CD4-positive, alpha-beta T cell treated with Interleukin-6 for 4 hours (primary cell): ENCODE data around the gene EMID1.
"Not testable (repeated sequence)": the region's sequence is repeated elsewhere in the genome, so short reads cannot be mapped to it uniquely, and the experiment has no call there.

Source experiments
- DNase-seq: peaks from one replicate; pipeline ENCODE4 v3.0.0-alpha.2; 2020; ENCODE audit warnings: mixed read lengths

EMID1 gene

DNA sequence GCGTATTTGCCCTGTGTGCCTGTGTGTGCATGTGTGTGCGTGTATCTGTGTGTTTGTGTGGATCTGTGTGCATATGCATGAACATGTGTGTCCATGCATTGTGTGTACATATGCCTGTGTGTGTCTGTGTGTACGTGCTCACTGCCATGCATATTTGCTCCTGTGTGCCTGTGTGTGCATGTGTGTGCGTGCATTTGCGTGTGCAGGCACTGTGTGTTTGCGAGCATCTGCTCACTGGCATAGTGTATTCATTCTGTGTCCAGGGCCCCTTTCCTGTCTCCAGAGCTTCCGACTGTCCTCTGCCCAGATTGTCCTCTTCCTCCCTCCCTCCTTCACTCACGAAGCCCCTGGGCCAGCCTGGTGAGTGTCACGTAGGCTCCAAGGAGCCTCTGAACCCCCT lies 5.8 kb downstream of the EMID1 start:
- DNase-seq, result no peak

- no peak for DNase-seq
Observed at GRCh38 chr22:29212743-29213142, 7.0 kb downstream of the EMID1 start.

DNA sequence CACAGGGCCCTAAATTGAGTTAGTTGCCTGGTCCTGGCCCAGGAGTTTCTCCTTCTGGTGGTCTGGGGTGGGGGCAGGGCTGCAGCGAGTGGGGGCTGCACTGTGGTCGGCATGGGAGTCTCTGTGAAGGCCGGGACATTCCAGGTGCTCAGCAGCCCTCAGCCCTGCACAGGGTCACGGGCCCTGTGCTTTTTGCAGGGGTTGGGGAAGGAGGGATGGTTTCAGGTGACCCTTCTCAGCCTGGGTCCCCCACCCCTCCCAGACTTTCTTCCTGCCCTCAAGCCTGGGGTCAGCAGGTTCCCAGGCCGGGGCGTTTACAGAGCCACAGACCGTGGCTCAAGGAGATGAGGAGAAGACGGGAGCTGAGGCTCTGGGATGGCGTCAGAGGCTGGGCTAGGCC lies 7.8 kb downstream of the EMID1 start:
- no peak for DNase-seq

DNA sequence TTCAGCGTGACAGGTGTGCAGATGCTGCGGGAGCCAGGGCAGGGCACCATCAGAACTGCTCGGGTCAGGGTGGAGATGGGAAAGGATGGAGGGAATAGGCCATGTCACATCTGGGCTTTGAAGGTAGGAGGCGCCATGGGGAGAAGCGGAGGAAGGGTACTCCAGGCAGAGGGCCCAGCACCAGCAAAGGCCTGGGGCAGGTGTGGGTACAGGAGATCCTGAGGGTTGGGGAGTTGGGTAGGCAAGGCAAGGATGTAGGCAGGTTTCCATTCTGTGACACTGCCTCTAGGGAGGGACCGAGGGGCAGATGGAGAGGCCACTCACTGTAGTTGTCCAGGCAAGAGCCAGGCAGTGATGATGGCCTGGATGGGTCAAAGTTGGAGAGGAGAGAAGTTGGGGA lies 8.5 kb downstream of the EMID1 start:
- no peak for DNase-seq

DNA sequence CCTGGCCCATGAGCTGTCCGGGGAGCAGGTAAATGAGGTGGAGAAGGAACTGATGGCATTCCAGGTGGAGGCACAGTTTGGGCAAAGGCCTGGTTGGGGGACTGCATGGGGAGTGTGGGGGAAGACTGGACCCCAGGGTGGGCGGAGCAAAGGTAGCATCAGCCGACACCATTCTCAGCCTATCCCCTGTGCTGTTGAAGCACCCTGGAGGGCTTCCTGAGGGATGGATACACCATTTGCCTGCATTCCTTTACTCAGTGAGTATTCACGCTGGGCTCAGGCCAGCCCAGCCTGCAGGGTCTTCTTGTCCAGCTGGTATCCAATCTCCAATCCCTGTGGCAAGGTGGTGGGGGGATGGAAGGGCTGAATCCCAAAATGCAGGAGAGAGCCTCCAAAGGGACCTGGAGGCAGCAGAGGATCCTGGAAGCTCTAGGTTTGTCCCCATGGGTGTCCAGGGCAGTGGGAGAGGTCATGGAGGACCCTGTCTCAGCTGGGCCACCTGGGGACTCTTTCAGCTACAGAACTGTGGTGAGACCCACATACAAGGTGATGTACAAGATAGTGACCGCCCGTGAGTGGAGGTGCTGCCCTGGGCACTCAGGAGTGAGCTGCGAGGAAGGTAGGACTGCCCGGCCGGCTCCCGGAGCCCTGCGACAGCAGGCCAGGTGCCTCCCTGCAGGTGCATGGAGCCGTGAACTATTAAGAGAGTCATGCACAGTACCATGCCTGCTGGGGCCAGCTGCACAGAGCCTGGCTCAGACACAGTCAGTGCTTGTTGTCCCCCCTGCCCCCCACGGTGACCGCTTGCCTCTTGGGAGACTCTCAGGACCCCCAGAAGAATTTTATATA lies 9.5 kb downstream of the EMID1 start:
- DNase-seq, result no peak

DNA sequence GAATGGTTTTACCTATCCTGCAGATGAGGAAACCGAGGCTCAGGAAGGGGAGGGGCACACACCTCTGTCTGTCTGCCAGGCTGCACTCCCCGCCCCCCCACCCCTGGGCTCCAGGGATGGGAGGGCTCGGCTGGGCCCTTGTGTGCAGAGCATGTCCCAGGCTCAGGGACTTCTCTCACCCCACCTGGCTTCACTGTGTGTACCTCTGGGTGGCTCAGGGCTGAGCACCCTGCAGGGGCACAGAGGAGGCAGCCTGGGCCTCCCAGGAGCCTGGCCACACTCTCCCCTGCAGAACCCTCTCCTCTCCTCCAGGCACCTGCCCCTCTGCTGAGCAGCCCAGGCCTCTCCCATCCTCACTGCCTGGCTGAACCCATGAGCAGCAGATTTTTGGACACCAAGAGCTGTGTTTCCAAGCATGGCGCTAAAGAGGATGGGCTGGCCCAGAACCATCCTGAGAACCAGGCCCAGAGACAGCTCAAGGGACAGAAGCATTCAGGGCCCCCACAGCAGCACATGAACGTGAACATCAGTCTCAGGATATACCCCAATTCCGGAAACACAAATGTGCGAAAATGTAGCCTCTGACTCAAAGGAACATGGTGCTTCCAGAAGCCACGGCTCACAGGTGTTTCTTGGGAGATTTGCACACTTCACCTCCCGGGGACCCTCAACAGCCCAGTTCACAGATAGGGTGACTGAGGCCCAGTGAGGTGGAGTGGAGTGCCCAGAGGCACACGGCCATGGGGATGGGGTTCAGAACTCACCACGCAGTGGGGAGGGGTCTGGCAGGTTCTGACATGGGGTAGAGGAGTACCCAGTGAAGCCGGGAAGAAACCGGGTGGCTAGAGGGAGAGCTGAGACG lies 10.5 kb downstream of the EMID1 start:
- DNase-seq, result no peak

GRCh38 chr22:29216873-29217666 lies 11.4 kb downstream of the EMID1 start:
- DNase-seq, result no peak

- DNase-seq, result no peak
Observed at GRCh38 chr22:29217827-29218757, 12.4 kb downstream of the EMID1 start.

GRCh38 chr22:29218758-29219408 lies 13.2 kb downstream of the EMID1 start:
- no peak for DNase-seq

- DNase-seq, result not testable (repeated sequence)
Observed at GRCh38 chr22:29219409-29219782, 13.7 kb downstream of the EMID1 start.

- no peak for DNase-seq
Observed at GRCh38 chr22:29219881-29220670, 14.4 kb downstream of the EMID1 start.

- no peak for DNase-seq
Observed at GRCh38 chr22:29224121-29224858, 18.6 kb downstream of the EMID1 start.

DNA sequence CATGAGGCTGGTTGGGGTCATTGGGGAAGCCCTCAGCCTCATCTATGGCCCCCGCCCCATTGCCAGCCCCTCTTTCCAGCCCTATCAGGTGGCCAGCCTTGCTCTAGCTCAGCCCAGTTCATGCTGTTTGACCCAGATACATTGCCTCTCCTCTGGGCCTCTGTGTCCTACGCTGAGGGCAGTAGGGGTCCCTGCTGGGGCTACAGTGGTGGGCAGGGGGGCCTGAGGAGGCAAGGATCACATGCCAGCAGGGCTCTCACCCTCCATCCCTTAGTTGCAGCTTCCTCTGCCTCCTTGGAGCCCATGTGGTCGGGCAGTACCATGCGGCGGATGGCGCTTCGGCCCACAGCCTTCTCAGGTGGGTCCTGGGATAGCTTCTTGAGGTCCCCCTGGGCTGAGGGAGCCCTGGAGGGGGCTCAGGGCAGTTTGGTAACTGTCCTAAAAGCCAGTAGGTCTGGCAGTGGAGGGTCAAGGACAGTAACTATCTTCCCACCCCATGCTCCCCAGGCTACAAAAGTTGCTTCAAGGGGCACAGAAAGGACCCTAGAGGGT lies 19.2 kb downstream of the EMID1 start:
- no peak for DNase-seq

- no peak for DNase-seq
Observed at GRCh38 chr22:29225422-29226090, 19.9 kb downstream of the EMID1 start.

GRCh38 chr22:29226351-29226981 lies 20.8 kb downstream of the EMID1 start:
- DNase-seq, result no peak

DNA sequence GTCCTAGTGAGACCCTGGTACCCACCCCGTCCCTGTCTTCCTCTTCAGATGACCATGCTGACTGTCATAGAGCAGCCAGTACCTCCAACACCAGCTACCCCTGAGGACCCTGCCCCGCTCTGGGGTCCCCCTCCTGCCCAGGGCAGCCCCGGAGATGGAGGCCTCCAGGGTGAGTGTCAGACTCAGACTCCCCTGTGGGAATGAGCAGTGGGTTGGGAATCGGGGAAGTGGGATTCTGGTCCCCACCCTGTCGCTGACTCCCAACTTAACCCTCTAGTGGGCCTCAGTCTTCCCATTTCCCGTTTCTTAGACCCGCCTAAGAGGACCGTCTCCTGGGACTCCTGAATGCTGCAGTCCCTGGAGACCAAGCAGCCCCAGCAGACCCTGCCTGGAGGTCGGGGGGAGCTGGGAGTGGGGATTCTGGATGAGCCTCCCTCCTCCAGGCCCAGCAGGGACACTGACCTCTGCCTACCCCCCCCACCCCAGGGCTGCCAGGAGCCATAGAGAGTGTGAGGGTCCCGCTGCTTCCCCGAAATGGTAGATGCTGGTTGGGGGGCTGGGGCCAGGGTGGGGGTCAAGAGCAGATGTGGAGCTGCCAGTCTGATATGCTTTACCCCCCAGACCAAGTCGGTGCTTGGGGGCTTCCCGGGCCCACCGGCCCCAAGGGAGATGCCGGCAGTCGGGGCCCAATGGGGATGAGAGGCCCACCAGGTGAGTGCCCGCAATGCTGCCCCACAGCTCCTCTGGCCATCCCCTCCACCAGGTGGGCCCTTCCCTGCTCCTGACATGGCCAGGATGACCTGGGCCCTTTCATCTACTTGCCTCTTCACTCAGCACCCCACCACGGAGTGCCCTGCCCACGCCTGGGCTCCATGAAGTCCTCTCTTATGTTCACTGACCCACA lies 25.5 kb downstream of the EMID1 start:
- DNase-seq, result no peak
